ENCODE measurements around the gene HMMR.

- no peak for TF ChIP-seq CTCF (conservative IDR thresholded peaks at IDR 0.05; ENCODE audit: low read depth, low read length)
- no peak for TF ChIP-seq EZH2 (IDR thresholded peaks at IDR 0.05; ENCODE audit: borderline replicate concordance, low read depth, low read length, poor library complexity, severe bottlenecking)
Observed at GRCh38 chr5:163505049-163505367, 44.6 kb downstream of the HMMR start.
